SH-SY5Y (cell line): ENCODE results near the gene DMBX1.

Experiments
- GATA2 ChIP-seq: IDR thresholded peaks from 2 replicates; pipeline ENCODE4 v1.6.1; 2011; ENCODE audit warnings: mild to moderate bottlenecking, low read depth, low read length
- GATA3 ChIP-seq: IDR thresholded peaks from 2 replicates; pipeline ENCODE4 v1.6.1; 2011; ENCODE audit warnings: low read depth, mild to moderate bottlenecking, low read length, moderate library complexity

DNA sequence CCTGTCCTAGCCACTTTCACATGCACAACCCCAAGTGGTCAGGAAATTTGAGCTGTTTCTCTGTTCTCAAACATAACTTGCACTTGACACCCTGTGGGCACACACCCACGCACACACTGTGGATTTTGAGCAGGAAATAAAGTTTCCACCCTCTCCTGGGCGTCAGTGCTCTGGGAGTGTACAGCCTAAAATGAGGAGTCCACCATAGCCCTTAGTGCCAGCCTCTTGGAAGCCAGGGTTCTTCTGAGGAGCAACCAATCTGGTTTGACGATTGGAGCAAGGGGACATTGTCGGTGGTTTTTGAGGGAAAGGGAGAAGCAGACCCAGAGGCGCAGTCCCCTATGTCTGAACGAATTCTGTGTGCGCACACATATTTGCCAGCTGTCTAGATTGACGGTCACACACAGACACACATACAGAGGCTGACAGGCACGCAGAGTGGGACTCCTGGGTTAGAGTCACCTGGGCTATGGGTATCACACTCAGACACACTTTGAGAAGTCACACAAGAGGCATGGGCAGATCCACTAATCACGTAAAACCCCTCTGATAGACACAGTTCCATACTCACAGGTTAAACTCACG lies 2.7 kb downstream of the DMBX1 start:
- TF ChIP-seq GATA3 (no peak), GATA2 (no peak)
